Measurements from ENCODE around the gene KCTD17.
"Not testable (repeated sequence)": the region's sequence is repeated elsewhere in the genome, so short reads cannot be mapped to it uniquely, and the experiment has no call there.

KCTD17 gene

DNA sequence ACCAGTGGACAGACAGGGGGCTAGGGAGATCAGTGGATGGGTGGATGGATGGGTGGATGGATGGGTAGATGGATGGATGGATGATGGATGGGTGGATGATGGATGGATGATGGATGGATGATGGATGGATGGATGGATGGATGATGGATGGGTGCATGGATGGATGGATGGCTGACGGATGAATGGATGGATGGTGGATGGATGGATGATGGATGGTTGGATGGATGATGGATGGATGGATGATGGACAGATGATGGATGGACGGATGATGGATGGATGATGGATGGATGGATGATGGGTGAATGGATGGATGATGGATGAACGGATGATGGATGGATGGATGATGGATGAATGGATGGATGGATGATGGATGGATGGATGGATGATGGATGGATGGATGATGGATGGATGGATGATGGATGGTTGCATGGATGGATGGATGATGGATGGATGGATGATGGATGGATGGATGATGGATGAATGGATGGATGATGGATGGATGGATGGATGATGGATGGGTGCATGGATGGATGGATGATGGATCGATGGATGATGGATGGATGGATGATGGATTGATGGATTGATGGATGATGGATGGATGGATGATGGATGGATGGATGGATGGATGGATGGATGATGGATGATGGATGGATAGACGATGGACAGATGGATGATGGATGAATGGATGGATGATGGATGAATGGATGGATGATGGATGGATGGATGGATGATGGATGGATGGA, 20.5 kb downstream of the KCTD17 start:
- H3K4me3 Mint-ChIP-seq, H3K4me1 Mint-ChIP-seq, H3K9me3 Mint-ChIP-seq, H3K27ac Mint-ChIP-seq, ATAC-seq, H3K36me3 Mint-ChIP-seq: not testable (repeated sequence)
- peaks cover 58% of the 10 kb centered on the region for H3K27me3 Mint-ChIP-seq

GRCh38 chr22:37072673-37073072, 21.1 kb downstream of the KCTD17 start:
- H3K36me3 Mint-ChIP-seq = no peaks in the 10 kb centered on the region
- H3K9me3 Mint-ChIP-seq = no peaks in the 10 kb centered on the region
- no peak overlapping the region for H3K27ac Mint-ChIP-seq
- no peak overlapping the region for H3K4me3 Mint-ChIP-seq
- ATAC-seq = no peak
- peaks cover 1% of the 10 kb centered on the region for H3K4me1 Mint-ChIP-seq
- peaks cover 51% of the 10 kb centered on the region for H3K27me3 Mint-ChIP-seq

DNA sequence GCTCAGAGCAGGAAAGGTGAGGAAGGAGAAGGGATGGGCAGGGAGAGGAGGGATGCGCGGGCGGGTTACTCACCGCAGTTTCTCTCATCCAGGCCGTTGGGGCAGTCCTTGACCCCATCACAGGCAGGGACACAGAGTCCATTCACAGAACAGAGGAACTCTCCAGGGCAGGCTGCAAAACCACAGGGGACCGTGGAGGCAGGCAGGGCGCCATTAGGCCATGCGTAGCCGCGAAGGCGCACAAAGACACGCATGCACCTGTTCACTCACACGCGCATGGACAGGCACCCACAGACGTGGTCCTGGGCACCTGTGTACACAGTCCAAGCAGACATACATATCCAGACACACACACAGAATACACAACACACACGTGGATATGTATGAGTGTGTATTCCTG, 23.0 kb downstream of the KCTD17 start:
- Mint-ChIP-seq H3K4me1 (peaks cover 20% of the 10 kb centered on the region), H3K27ac (no peak overlapping the region), H3K9me3 (no peaks in the 10 kb centered on the region), H3K27me3 (peaks cover 39% of the 10 kb centered on the region), H3K36me3 (no peaks in the 10 kb centered on the region), H3K4me3 (no peak overlapping the region)
- ATAC-seq = no peak

DNA sequence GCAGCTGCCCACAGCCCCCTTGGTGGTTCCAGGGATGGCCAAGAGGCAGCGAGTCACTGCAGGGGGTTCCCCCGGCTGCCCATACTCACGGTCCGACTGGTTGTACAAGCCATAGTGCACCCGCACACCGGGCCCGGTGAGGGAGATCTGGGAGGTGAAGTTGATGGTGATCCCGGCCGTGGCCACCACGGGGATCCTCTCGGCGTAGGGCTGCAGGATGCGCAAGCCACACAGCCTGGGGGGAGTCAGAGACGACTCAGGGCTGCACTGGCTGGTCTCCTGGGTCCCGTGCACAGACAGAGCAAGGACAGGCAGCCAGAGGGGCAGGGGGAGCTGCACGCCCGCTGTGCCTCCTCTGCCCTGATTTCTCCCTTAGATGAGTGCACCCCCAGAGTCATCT, 23.5 kb downstream of the KCTD17 start:
- peaks cover 34% of the 10 kb centered on the region for H3K27me3 Mint-ChIP-seq
- no peak overlapping the region for H3K27ac Mint-ChIP-seq
- H3K4me1 Mint-ChIP-seq = peaks cover 25% of the 10 kb centered on the region
- H3K9me3 Mint-ChIP-seq = no peaks in the 10 kb centered on the region
- H3K4me3 Mint-ChIP-seq = no peak overlapping the region
- no peak for ATAC-seq
- H3K36me3 Mint-ChIP-seq = no peaks in the 10 kb centered on the region

DNA sequence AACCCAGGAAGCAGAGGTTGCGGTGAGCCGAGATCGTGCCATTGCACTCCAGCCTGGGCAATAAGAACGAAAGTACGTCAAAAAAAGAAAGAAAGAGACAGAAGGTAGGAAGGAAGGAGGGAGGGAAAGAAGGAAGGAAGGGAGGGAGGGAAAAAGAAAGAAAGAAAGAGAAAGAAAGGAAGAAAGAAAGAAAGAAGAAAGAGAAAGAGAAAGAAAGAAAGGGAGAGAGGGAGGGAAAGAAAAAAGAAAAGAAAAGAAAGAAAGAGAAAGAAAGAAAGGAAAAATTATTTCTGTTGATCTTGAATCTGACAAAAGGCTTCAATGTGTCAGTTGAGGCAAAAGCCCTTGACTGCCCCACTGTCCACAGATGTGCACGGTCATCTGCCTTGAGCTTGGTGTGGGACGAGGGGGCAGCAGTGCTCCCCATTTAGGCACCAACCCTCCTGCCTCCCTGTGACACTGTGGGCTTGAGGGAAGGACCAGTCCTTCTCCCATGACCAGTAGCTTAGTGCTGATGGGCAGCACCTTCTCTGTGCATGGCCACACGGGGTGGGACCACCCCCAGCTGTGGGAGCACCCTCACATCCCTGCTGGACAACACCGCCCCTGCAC, 24.4 kb downstream of the KCTD17 start:
- Mint-ChIP-seq H3K9me3 (no peaks in the 10 kb centered on the region), H3K36me3 (no peaks in the 10 kb centered on the region), H3K27me3 (peaks cover 25% of the 10 kb centered on the region), H3K4me1 (peaks cover 31% of the 10 kb centered on the region), H3K4me3 (no peak overlapping the region), H3K27ac (no peak overlapping the region)
- ATAC-seq = no peak

DNA sequence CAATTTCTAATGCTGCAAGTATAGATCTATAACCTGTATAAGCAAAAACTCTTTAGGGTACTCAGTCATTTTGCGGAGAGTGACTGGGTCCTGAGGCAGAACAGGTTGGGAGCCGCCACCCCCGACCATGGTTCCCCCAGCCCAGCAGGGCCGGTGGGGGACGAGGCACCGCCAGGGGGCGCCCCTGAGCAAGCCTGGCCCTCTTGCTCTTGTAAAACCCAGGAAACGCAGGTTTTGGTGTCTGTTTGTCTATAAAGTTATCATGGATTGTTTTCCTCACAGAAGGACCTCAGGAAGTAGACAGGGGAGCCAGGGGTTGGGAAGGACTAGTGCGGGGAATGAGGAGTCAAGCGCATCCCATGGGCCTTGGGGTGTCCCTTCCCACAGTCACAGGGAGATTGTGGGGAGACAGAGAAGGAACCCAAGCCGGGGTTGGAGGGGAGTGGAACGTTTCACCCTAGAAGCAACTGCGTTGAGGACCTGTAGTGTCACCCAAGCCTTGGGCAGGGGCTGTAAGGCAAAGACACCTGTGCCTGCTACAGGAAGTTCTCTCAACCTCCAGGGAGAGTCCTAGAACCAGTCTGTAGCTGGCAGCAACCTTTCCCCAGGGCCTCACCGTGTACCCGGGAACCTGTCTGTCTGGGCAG, 26.4 kb downstream of the KCTD17 start:
- H3K4me3 Mint-ChIP-seq = no peak overlapping the region

DNA sequence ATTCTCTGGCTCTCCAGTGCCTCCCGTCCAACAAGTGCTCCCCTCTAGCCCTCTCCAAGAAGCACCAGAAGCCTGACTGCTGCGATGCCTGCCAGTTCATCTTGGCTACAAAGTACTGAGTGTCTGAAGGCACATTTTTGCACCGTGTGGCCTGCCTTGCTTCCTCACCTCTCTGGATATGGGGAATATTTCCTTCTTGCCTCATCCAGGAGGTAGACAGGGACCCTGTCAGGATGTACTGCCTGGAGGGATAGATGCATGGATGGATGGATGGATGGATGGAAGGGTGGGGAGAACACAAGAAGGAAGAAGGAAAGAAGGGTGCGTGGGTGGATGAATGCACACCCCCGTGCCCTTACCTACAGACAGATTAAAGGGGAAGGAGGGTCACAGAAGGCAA, 27.6 kb downstream of the KCTD17 start:
- Mint-ChIP-seq H3K4me3 (no peak overlapping the region), H3K27me3 (peaks cover 31% of the 10 kb centered on the region), H3K9me3 (no peaks in the 10 kb centered on the region), H3K4me1 (peaks cover 31% of the 10 kb centered on the region), H3K36me3 (no peaks in the 10 kb centered on the region), H3K27ac (peak overlapping the region; percentile 66)
- ATAC-seq = no peak

More for the DNA sequence above, 26.4 kb downstream of the KCTD17 start:
- H3K27me3 Mint-ChIP-seq = peaks cover 24% of the 10 kb centered on the region
- no peaks in the 10 kb centered on the region for H3K9me3 Mint-ChIP-seq
- no peaks in the 10 kb centered on the region for H3K36me3 Mint-ChIP-seq
- H3K4me1 Mint-ChIP-seq = peaks cover 31% of the 10 kb centered on the region
- ATAC-seq = peak; percentile 73
- peak overlapping the region; percentile 66 for H3K27ac Mint-ChIP-seq

- H3K36me3 Mint-ChIP-seq = no peaks in the 10 kb centered on the region
- no peaks in the 10 kb centered on the region for H3K9me3 Mint-ChIP-seq
- ATAC-seq = peak; percentile 21
- peaks cover 31% of the 10 kb centered on the region for H3K27me3 Mint-ChIP-seq
- H3K4me3 Mint-ChIP-seq = no peak overlapping the region
- H3K27ac Mint-ChIP-seq = peak overlapping the region; percentile 66
- H3K4me1 Mint-ChIP-seq = peaks cover 31% of the 10 kb centered on the region
Observed at GRCh38 chr22:37079668-37080171, 28.2 kb downstream of the KCTD17 start.

DNA sequence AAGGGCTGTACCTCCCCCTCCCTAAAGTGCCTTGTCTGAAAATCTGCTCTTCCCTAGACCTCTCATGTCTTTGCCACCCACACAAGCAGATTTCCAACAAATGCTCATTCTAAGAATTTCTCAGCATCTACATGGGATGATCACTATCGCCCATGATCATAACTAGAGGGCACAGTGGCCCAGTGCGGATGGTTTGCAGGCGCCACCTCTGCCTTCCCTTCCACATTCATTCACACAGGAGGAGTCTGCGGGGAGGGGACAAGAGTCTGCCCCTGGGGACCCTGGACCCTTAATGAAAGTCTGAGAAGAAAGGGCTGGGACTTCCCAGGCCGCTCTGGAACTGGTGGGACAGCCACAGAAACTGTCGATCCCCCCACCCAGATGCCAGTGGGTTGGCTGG, 28.9 kb downstream of the KCTD17 start:
- Mint-ChIP-seq H3K27ac (peak overlapping the region; percentile 66), H3K36me3 (no peaks in the 10 kb centered on the region), H3K4me3 (no peak overlapping the region), H3K27me3 (peaks cover 31% of the 10 kb centered on the region), H3K9me3 (no peaks in the 10 kb centered on the region), H3K4me1 (peaks cover 31% of the 10 kb centered on the region)
- ATAC-seq = no peak

DNA sequence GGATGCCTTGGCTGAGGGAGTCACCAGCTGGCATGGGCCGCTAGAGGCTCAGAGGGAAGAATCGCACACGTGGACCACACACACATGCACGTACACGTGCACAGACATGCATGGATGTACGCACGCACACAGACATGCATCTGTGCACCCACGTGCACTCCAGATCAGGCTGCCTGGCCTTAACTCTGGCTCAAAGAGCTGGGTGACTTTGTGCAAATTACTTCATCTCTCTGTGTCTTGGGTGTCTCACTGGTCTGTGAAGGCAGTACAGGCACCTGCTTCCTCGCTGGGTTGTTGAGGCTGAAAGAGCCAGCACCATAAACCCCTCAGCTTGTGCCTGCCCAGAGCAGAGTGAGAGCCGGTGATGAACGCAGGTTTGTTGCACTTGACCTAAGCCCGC, 29.3 kb downstream of the KCTD17 start:
- Mint-ChIP-seq H3K4me3 (no peak overlapping the region), H3K27me3 (peaks cover 31% of the 10 kb centered on the region), H3K27ac (no peak overlapping the region), H3K36me3 (no peaks in the 10 kb centered on the region), H3K9me3 (no peaks in the 10 kb centered on the region), H3K4me1 (peaks cover 31% of the 10 kb centered on the region)
- ATAC-seq = no peak

GRCh38 chr22:37082251-37082873, 30.8 kb downstream of the KCTD17 start:
- Mint-ChIP-seq H3K27ac (no peak overlapping the region), H3K36me3 (no peaks in the 10 kb centered on the region), H3K4me1 (peaks cover 31% of the 10 kb centered on the region), H3K9me3 (no peaks in the 10 kb centered on the region), H3K27me3 (peaks cover 38% of the 10 kb centered on the region), H3K4me3 (no peak overlapping the region)
- ATAC-seq = no peak

DNA sequence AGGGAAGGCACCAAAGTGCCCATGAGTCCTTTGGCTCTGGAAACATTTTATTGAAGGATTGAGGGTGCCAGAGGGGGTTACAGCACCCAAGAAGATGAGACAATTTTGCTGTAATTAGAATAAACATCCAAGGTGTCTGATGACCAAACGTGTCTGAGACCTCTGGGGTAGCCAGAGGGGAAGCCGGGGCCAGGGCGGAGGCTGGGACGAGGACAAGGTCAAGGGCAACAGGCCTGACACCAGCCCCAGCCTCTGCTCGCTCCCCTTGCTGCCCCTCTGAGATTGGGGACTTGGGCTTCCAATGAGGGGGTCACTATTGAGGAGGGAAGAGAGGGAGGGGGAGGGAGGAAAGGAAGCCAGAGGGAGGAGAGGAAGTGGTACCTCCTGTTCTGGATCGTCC, 32.4 kb downstream of the KCTD17 start:
- Mint-ChIP-seq H3K27ac (no peak overlapping the region), H3K27me3 (peaks cover 53% of the 10 kb centered on the region), H3K9me3 (no peaks in the 10 kb centered on the region), H3K36me3 (no peaks in the 10 kb centered on the region), H3K4me3 (no peak overlapping the region), H3K4me1 (peaks cover 33% of the 10 kb centered on the region)
- no peak for ATAC-seq

- Mint-ChIP-seq H3K27ac (no peak overlapping the region), H3K9me3 (no peaks in the 10 kb centered on the region), H3K4me1 (peaks cover 30% of the 10 kb centered on the region), H3K27me3 (peaks cover 55% of the 10 kb centered on the region), H3K4me3 (no peak overlapping the region), H3K36me3 (no peaks in the 10 kb centered on the region)
- no peak for ATAC-seq
Observed at GRCh38 chr22:37084385-37084784, 32.8 kb downstream of the KCTD17 start.

- no peak overlapping the region for H3K4me3 Mint-ChIP-seq
- peaks cover 17% of the 10 kb centered on the region for H3K4me1 Mint-ChIP-seq
- H3K9me3 Mint-ChIP-seq = no peaks in the 10 kb centered on the region
- H3K27me3 Mint-ChIP-seq = peaks cover 55% of the 10 kb centered on the region
- no peaks in the 10 kb centered on the region for H3K36me3 Mint-ChIP-seq
- ATAC-seq = no peak
- no peak overlapping the region for H3K27ac Mint-ChIP-seq
Observed at GRCh38 chr22:37086184-37086583, 34.6 kb downstream of the KCTD17 start.

- Mint-ChIP-seq H3K9me3 (no peaks in the 10 kb centered on the region), H3K27ac (peak overlapping the region; percentile 13), H3K36me3 (no peaks in the 10 kb centered on the region), H3K27me3 (peaks cover 55% of the 10 kb centered on the region), H3K4me3 (no peak overlapping the region), H3K4me1 (peaks cover 17% of the 10 kb centered on the region)
- no peak for ATAC-seq
Observed at GRCh38 chr22:37088108-37088605, 36.6 kb downstream of the KCTD17 start.

Measured in stimulated activated memory B cell treated with anti-CD40 and anti-IgM and Interleukin-4, amounts not matched to agents 10 μg/mL and 1 μg/mL and 100 μg/mL, for 72 hours (primary cell).